Cardiac muscle cell (in vitro differentiated cells and primary cell): Measurements from ENCODE around the gene IRF9. TPM values are rescaled to one million over a fixed set of nuclear protein-coding genes. Genes with fewer than 3 reads are reported as not detected.
A peak's percentile ranks its signal among the peaks of the same experiment; 100 is the strongest.

Source experiments
- DNase-seq, 2 donors: peaks; one replicate each; pipeline versions ENCODE4 v3.0.0 to v3.0.0-alpha.2; 2010 to 2017; ENCODE audit warnings: low read depth in 1 of 2, low spot score in 1 of 2
- H3K27ac ChIP-seq: fragments of 200-600 bp; sonication (generic); 2 replicates; pipeline ENCODE4 v1.5.1; 2016
- H3K27me3 ChIP-seq: fragments of 200-600 bp; sonication (generic); 2 replicates; pipeline ENCODE4 v1.6.0; 2016; ENCODE audit warnings: control low read depth
- H3K36me3 ChIP-seq: fragments of 200-600 bp; sonication (generic); 2 replicates; pipeline ENCODE4 v1.5.1; 2016; ENCODE audit warnings: control low read depth
- H3K4me1 ChIP-seq: fragments of 200-600 bp; sonication (generic); 2 replicates; pipeline ENCODE4 v1.8.1; 2017; ENCODE audit warnings: low read depth, mild to moderate bottlenecking, mixed run types
- H3K4me3 ChIP-seq: fragments of 200-600 bp; sonication (generic); 2 replicates; pipeline ENCODE4 v1.5.1; 2016; ENCODE audit warnings: mild to moderate bottlenecking
- H3K9me3 ChIP-seq: fragments of 200-600 bp; sonication (generic); 2 replicates; pipeline ENCODE4 v1.5.1; 2017; ENCODE audit warnings: low read depth, mild to moderate bottlenecking, control low read depth
- polyA plus RNA-seq: library from polyadenylated mRNA; unstranded; fragments of >200 nt; fragmentation: Nextera tagmentation; extraction: Ambion mirVana; gene quantifications from 2 replicates; pipeline ENCODE4 v1.2.1, GENCODE V29; 2016
- total RNA-seq: library from RNA; depleted of rRNA; stranded (reverse); fragments of >200 nt; gene quantifications from 2 replicates; pipeline ENCODE4 v1.2.3, GENCODE V29; 2016
- TF ChIP-seq, protein P1 (sequence below): IDR thresholded peaks from 2 replicates; pipeline ENCODE4 v1.5.1; 2012; ENCODE audit warnings: low read depth, mild to moderate bottlenecking, low read length

The IRF9 gene
- total and polyA plus RNA-seq, 2 experiments from 2014 or later: 29.1 to 35.4 TPM

DNA sequence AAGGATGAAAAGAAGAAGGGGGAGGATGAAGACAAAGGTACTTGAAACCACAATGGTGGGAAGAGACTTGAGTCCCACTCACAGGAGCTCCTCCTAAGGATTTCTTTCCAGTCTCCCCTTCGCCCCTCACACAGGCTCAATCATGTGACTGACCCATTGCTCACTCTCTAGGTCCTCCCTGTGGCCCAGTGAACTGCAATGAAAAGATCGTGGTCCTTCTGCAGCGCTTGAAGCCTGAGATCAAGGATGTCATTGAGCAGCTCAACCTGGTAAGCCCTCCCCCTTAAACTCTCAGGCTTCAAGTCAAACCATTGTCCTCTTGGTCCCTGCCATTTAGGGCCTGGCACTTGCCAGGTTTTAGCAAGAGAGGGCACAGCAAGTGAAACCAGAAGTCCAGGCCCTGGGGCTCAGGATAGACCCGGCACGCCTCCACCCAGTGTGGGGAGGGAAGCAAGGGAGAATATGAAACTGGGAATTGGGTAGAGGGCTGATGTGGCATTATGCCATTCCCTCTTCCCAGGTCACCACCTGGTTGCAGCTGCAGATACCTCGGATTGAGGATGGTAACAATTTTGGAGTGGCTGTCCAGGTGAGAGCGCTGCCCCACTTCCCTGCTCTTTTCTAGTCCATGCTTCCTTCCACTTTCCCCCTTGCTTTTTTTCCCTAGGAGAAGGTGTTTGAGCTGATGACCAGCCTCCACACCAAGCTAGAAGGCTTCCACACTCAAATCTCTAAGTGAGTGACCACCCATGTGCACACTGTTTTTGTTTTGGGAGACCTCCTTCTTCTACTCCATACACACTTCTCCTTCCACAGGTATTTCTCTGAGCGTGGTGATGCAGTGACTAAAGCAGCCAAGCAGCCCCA, 23.3 kb upstream of the IRF9 start:
- H3K27ac ChIP-seq: peak overlapping the region; percentile 25
- peaks cover 15% of the 10 kb centered on the region for H3K36me3 ChIP-seq
- H3K4me3 ChIP-seq: no peak overlapping the region
- DNase-seq: no peak
- H3K9me3 ChIP-seq: no peaks in the 10 kb centered on the region
- TF ChIP-seq, protein P1, sequence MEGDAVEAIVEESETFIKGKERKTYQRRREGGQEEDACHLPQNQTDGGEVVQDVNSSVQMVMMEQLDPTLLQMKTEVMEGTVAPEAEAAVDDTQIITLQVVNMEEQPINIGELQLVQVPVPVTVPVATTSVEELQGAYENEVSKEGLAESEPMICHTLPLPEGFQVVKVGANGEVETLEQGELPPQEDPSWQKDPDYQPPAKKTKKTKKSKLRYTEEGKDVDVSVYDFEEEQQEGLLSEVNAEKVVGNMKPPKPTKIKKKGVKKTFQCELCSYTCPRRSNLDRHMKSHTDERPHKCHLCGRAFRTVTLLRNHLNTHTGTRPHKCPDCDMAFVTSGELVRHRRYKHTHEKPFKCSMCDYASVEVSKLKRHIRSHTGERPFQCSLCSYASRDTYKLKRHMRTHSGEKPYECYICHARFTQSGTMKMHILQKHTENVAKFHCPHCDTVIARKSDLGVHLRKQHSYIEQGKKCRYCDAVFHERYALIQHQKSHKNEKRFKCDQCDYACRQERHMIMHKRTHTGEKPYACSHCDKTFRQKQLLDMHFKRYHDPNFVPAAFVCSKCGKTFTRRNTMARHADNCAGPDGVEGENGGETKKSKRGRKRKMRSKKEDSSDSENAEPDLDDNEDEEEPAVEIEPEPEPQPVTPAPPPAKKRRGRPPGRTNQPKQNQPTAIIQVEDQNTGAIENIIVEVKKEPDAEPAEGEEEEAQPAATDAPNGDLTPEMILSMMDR: no peak
- peaks cover 14% of the 10 kb centered on the region for H3K4me1 ChIP-seq
- H3K27me3 ChIP-seq: no peaks in the 10 kb centered on the region

DNA sequence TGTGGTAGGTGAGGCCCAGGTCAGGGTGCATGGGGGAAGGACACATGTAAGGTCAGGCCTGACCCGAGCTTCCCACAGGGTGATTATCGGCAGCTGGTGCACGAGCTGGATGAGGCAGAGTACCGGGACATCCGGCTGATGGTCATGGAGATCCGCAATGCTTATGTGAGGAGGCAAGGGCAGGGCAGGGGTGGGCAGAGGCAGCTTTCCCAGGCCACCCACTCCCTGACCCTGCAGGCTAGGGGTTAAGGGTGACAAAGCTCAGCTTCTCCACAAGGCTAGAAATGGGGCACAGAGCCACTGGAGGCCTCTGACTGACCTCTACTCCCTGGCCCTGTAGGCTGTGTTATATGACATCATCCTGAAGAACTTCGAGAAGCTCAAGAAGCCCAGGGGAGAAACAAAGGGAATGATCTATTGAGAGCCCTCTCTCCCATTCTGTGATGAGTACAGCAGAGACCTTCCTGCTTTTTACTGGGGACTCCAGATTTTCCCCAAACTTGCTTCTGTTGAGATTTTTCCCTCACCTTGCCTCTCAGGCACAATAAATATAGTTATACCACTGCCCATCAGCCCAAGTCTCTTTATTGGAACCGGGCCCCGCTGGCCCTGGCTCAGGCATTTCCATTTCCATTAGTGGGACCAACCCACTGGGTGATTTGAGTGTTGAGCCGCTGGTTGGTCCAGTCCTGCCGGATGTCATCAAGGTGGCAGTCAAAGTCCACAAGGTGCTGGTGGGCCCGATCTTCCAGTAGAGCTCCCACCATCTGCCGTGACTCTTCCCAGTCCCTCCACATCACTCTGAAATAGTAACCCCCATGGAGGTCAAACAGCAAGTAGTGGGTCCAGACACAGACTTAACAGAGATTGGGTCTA, 22.4 kb upstream of the IRF9 start:
- Histone ChIP-seq H3K9me3 (no peaks in the 10 kb centered on the region), H3K36me3 (peaks cover 15% of the 10 kb centered on the region), H3K4me3 (no peak overlapping the region), H3K27me3 (no peaks in the 10 kb centered on the region), H3K4me1 (peaks cover 10% of the 10 kb centered on the region), H3K27ac (peak overlapping the region; percentile 25)
- TF ChIP-seq, protein P1: no peak
- no peak for DNase-seq

DNA sequence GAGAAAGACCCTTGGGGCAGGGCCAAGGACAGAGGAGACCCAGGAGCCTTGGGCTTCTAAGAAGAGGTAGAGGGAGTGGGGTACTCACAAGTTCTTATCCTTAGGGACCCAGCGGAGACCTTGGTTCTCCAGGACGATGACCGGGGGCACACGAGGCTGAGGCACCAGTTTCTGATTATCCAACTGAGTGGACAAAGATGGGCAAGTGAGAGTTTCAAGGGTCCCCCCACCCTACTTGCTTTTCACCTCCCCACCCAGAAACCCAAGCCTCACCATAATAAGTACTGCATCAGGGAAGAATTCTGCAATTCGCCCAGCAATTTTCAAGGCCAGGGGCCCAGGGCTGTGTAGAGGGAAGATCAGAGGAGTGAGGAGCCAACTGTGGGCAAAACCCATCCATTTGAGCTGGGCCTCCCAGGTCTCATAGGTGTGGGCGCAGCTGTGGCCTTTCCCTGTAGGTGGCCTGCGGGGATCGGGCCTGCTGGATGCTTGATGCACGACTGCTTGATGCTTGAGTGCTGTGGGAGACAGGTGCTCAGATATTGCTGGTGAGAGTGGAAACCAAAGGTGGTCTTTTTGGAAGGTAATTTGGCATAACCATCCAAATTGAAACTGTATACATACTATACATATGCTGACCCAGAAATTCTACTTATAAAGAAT, 21.7 kb upstream of the IRF9 start:
- TF ChIP-seq, protein P1: no peak
- Histone ChIP-seq H3K36me3 (peaks cover 15% of the 10 kb centered on the region), H3K4me3 (peak overlapping the region; percentile 70), H3K4me1 (peaks cover 10% of the 10 kb centered on the region), H3K9me3 (no peaks in the 10 kb centered on the region), H3K27ac (no peak overlapping the region), H3K27me3 (no peaks in the 10 kb centered on the region)
- no peak for DNase-seq

DNA sequence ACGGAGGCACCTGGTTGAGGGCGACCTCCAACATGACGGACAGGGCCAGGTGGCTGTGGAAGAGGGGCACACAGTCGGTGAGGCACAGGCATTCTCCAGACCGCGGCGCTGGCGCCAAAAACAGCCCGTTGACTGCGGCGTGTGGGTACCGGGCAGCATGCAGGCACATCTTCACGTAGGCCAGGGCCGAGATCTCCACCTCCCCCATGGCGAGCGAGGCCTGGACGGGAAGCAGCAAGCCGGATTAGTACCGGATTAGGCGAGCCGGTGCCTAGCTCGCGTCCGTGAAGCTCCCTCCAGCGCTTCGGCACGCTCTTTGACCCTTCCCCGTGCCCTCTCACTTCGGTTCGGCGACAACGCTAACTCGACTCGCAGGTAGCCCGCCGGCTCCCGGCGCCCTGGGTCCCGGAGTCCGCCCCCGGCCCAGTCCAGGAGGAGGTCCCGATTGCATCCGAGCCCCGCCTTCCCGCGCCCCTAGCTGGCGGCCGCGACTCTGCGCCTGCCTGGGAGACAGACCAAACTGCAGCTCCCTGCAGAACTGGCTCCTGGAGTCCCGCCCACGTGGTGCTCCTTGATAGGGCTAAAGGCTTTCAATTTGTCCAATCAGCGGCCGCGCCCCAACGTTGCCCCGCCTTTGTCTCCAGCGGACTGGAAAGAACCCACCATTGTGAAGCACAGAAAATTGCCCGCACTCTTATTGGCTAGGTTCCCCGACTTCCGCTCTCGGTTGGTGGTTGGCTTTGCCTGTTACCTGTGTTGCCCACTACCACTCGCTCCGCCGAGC, 19.8 kb upstream of the IRF9 start, which contains the start of gene EMC9:
EMC9 (minus strand) TSS at position 495 of the 784 bp plus-strand sequence; CDS start at position 208, 287 bp downstream.
- H3K36me3 ChIP-seq: peaks cover 15% of the 10 kb centered on the region
- H3K27ac ChIP-seq: peak within 1 kb of the TSS; percentile 87

More for the DNA sequence above, 19.8 kb upstream of the IRF9 start, which contains the start of gene EMC9:
- Histone ChIP-seq H3K9me3 (no peaks in the 10 kb centered on the region), H3K27me3 (no peaks in the 10 kb centered on the region), H3K4me1 (peaks cover 15% of the 10 kb centered on the region), H3K4me3 (peak within 1 kb of the TSS; percentile 70)
- TF ChIP-seq, protein P1: peak; percentile 36
- DNase-seq: peak; percentile 100
